GM12865 (cell line): ENCODE measurements around the gene TMEM132D.

Experiments
- DNase-seq: peaks from one replicate; pipeline ENCODE4 v3.0.0; 2010; ENCODE audit warnings: low read depth
- H3K4me3 ChIP-seq: 2 replicates; pipeline ENCODE4 v1.5.1; 2011; ENCODE audit warnings: mild to moderate bottlenecking, low read depth, low read length, control low read depth
- CTCF ChIP-seq: IDR thresholded peaks from 2 replicates; pipeline ENCODE4 v1.5.1; 2011; ENCODE audit warnings: low read length, control low read depth, low read depth, inconsistent platforms; ENCODE audit not compliant: insufficient read depth; ENCODE audit errors: missing control alignments

Gene TMEM132D

GRCh38 chr12:129873111-129873832 lies 30.6 kb downstream of the TMEM132D start:
- no peak for TF ChIP-seq CTCF
- no peak for DNase-seq
- no peak overlapping the region for H3K4me3 ChIP-seq

- no peak for DNase-seq
- H3K4me3 ChIP-seq, result no peak overlapping the region
- TF ChIP-seq CTCF, result no peak
Observed at GRCh38 chr12:129871991-129872972, 31.5 kb downstream of the TMEM132D start.

- no peak for TF ChIP-seq CTCF
- no peak for DNase-seq
- H3K4me3 ChIP-seq, result no peak overlapping the region
Observed at GRCh38 chr12:129870796-129871195, 33.0 kb downstream of the TMEM132D start.

GRCh38 chr12:129870136-129870535 lies 33.7 kb downstream of the TMEM132D start:
- TF ChIP-seq CTCF, result no peak

GRCh38 chr12:129868575-129868974 lies 35.2 kb downstream of the TMEM132D start:
- H3K4me3 ChIP-seq, result no peak overlapping the region
- TF ChIP-seq CTCF, result no peak
- no peak for DNase-seq

More at GRCh38 chr12:129870136-129870535, 33.7 kb downstream of the TMEM132D start:
- DNase-seq, result no peak
- H3K4me3 ChIP-seq, result no peak overlapping the region

- no peak for TF ChIP-seq CTCF
- DNase-seq, result no peak
- no peak overlapping the region for H3K4me3 ChIP-seq
Observed at GRCh38 chr12:129863938-129864337, 39.9 kb downstream of the TMEM132D start.
